PC-3 (cell line): ENCODE measurements around the gene PRKAB2.

Experiments
- EZH2 ChIP-seq: fragments of 300-600 bp; sonication (generic); IDR thresholded peaks from one replicate; pipeline ENCODE4 v1.6.1; 2017; ENCODE audit warnings: antibody characterized with exemption, mild to moderate bottlenecking, low read length; ENCODE audit not compliant: unreplicated experiment
- EZH2phosphoT487 ChIP-seq: fragments of 300-600 bp; sonication (generic); IDR thresholded peaks from 2 replicates; pipeline ENCODE4 v1.6.1; 2018; ENCODE audit warnings: mild to moderate bottlenecking, antibody characterized with exemption, low read length, borderline replicate concordance
- TF ChIP-seq, protein P1 (sequence below): fragments of 300-600 bp; sonication (generic); conservative IDR thresholded peaks from 2 replicates; pipeline ENCODE4 v1.5.1; 2017; ENCODE audit warnings: antibody characterized with exemption, low read depth, mild to moderate bottlenecking, low read length

DNA sequence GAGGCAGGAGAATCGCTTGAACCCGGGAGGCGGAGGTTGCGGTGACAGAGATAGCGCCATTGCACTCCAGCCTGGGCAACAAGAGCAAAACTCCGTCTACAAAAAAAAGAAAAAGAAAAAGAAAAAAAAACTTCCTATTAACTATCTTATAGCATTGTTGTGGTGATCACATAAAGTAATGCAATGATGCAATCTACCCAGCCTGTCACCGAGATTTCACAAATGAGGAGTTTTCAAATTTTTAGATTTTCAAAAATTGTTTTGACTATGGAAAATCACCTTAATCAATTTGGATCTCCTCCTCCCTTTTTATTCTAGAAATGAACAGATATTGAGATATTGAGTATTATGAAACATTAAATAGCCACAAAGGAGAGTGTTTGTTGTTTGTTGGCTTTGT, 44.9 kb upstream of the PRKAB2 start:
- TF ChIP-seq, protein P1, sequence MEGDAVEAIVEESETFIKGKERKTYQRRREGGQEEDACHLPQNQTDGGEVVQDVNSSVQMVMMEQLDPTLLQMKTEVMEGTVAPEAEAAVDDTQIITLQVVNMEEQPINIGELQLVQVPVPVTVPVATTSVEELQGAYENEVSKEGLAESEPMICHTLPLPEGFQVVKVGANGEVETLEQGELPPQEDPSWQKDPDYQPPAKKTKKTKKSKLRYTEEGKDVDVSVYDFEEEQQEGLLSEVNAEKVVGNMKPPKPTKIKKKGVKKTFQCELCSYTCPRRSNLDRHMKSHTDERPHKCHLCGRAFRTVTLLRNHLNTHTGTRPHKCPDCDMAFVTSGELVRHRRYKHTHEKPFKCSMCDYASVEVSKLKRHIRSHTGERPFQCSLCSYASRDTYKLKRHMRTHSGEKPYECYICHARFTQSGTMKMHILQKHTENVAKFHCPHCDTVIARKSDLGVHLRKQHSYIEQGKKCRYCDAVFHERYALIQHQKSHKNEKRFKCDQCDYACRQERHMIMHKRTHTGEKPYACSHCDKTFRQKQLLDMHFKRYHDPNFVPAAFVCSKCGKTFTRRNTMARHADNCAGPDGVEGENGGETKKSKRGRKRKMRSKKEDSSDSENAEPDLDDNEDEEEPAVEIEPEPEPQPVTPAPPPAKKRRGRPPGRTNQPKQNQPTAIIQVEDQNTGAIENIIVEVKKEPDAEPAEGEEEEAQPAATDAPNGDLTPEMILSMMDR, result no peak
- TF ChIP-seq EZH2 (no peak), EZH2phosphoT487 (no peak)
